ENCODE data around the gene TMEM200C.

The TMEM200C gene

GRCh38 chr18:5895299-5895875 is at the start of gene TMEM200C:
Gene TMEM200C (minus strand): TSS chr18:5895522. CDS start chr18:5892063, 3,459 bp downstream.
- no peak for DNase-seq (ENCODE audit: extremely low spot score, insufficient read length, low read depth)
- FAIRE-seq: no peak

DNA sequence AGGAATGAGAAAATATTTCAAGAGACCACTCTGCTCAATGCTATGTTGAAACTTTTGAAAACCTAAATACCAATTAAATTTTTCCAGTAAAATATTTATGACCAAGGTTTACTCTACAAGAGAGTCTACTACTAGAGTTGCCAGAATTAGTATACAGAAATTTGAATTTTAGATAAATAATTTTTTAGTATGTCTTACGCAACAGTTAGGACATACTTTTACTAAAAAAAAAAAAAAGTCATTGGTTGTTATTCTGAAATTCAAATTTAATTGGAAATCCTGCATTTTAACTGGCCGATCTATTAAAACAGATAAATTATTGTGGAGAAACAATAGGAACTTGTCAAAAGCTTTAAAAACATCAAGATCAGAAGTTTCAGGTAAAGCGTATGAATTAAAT is 49.1 kb upstream of the TMEM200C start:
- DNase-seq (ENCODE audit: extremely low spot score, insufficient read length, low read depth): no peak
- FAIRE-seq: no peak

DNA sequence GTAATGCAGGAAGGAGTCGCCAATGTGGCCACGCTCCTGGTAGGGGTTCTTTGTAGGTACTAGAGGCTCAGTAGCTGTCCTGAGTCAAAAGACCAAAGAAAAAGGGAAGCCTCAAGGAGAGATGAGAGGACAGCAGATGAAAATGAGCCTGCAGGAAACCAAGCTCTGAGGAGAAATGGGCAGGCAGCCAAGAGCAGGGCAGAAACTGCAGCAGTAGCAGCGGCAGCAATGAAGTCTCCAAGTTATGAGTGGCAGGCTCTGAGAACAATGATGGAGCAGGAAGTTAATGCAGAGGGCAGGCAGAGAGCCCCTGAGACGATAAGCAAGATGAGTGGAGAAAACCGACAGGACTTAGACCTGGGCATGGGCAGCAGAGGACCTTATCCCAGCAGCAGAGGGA is 48.2 kb upstream of the TMEM200C start:
- FAIRE-seq (no peak), DNase-seq (ENCODE audit: extremely low spot score, insufficient read length, low read depth) (no peak)

GRCh38 chr18:5942591-5942990 is 47.3 kb upstream of the TMEM200C start:
- DNase-seq (ENCODE audit: extremely low spot score, insufficient read length, low read depth) (no peak), FAIRE-seq (no peak)

DNA sequence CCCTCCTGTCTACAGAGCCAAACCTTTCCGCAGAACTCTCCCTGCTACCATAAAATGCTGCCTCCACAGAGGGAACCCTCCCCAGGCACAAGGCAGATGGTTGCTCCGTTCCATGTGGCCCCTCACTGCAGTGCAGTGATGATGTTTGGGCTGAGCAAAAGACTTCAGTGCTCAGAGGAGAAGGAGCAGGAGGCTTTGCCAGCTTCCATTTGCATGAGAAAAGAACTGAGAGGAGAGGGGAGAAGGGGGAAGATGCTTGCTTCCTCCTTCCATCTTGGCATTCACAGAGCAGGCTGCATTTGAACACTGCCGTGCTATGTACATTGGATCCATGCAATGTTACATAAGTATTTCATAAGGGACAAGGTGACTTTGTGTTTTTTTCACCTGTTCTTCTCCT is 46.6 kb upstream of the TMEM200C start:
- FAIRE-seq (no peak), DNase-seq (ENCODE audit: extremely low spot score, insufficient read length, low read depth) (no peak)

DNA sequence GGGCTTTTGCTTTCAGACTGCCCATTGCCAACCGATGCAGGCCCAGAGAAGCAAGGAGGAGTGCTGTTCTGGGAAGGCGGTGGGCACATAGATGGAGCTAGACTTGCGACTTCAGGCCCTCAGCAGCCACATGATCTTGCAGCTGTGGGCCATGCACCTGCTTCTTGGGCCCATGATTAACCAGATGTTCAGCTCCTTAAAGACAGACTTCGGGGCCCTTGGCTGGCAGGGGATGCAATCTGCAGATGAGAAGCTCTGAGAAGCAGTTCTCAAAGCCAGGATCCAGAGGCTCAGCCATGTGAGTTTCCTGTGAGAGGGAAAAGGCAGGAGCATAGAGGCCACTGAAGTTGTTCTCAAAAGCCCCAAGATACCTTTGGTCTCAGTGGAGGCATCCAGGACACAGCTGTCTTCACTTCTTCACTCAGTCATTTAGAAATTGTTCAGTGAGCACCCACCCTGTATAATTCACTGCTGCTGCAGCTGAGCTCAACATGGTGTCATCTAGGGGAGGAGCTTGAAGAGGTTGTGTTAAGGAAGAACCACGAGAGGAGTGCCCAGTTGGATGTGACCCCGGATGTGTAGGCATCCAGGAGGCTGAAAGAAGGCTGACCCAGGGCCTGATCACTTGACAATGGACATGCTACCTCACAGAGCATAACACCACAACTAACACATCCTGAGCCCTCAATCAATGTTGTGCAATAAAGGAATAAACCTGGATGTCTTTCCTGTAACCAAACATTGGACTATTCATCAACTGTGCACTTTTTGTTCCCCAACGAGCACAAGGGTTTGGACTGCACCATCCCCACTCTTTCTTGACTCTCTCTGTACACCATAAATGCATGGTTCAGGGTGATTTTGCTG is 44.7 kb upstream of the TMEM200C start:
- FAIRE-seq (no peak), DNase-seq (ENCODE audit: extremely low spot score, insufficient read length, low read depth) (no peak)

- DNase-seq (ENCODE audit: extremely low spot score, insufficient read length, low read depth): no peak
- no peak for FAIRE-seq
Measured at GRCh38 chr18:5937795-5938194, 42.5 kb upstream of the TMEM200C start.

GRCh38 chr18:5937121-5937520 is 41.8 kb upstream of the TMEM200C start:
- FAIRE-seq (no peak), DNase-seq (ENCODE audit: extremely low spot score, insufficient read length, low read depth) (no peak)

DNA sequence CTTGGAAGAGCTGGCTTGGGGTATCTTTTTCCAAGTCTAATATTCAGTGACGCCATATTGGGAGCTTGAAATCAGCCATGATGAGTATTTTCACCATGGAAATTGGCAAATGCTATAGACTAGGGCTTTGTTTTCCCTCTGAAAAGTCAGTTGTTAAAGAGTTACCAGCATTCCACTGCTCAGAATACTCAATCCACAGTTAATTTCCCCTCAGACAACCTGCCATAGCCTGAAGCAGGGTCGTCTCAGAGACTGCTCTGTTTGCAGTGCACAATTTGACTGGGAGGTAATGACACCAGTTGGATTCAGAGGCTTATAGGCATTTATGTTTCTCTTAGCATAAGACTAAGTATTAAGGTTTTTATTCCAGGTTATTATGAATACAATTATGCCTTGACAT is 35.5 kb upstream of the TMEM200C start:
- DNase-seq (ENCODE audit: extremely low spot score, insufficient read length, low read depth) (no peak), FAIRE-seq (no peak)

GRCh38 chr18:5918205-5918858 is 23.0 kb upstream of the TMEM200C start:
- FAIRE-seq (no peak), DNase-seq (ENCODE audit: extremely low spot score, insufficient read length, low read depth) (no peak)

DNA sequence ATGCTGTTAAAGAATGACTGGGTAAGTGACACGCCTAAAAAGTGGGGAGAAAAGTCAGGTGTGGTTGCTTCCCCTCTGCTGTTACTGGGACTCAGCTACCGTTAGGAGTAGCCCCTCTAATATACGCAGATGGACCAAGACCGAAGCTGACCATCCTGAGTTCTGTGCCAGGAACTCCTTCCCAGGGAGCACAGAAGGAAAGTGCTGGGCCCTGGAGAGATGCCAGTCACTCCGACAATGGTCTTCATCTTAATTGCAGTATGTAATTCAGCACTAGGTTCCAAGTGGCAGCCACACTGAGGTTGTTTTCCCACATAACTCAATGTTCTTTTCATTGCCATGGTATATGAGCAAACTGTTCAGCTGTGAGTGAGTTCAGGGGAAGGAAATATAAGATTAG is 19.6 kb upstream of the TMEM200C start:
- DNase-seq (ENCODE audit: extremely low spot score, insufficient read length, low read depth) (no peak), FAIRE-seq (no peak)

- FAIRE-seq (no peak), DNase-seq (ENCODE audit: extremely low spot score, insufficient read length, low read depth) (no peak)
Measured at GRCh38 chr18:5914016-5914415, 18.7 kb upstream of the TMEM200C start.

DNA sequence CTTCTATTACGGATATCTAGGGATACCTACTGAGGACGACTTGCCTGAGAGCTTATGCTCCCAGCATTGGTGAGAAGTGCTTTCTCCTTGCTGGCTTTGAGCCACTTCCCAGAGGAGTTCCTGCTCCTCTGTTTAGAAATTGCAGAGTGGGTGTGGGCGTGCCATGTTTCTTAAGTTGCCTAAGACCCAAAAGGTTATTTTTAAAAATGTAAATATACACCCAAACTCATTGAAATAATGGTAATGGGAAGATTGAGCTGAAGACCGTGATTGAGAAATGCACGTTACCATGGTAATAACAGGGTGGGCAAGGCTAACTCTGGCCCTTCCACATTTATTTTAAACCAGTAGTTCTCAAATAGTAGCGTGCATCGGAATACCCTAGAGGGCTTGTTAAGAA is 17.2 kb upstream of the TMEM200C start:
- FAIRE-seq (no peak), DNase-seq (ENCODE audit: extremely low spot score, insufficient read length, low read depth) (no peak)

DNA sequence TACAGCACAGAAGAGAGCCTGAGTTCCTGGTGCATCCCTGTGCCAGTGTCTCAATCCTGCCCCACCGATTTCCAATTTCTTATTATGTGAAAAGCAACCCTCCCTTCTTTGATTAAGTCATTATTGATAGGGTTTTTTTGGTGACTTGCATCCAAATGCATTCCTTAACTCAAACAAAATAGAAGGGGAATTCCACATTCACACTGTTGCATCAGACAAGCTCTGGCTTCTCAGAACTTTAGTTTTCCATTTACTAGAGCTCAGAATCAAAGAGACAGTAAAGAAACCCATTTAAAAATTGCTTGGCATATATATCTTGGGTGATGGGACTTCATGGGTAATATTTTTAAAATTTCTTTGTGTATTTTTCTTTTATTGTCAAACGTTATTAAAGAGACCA is 13.8 kb upstream of the TMEM200C start:
- DNase-seq (ENCODE audit: extremely low spot score, insufficient read length, low read depth): no peak
- FAIRE-seq: no peak

- no peak for FAIRE-seq
- DNase-seq (ENCODE audit: extremely low spot score, insufficient read length, low read depth): no peak
Measured at GRCh38 chr18:5903386-5903785, 8.1 kb upstream of the TMEM200C start.

- DNase-seq (ENCODE audit: extremely low spot score, insufficient read length, low read depth): no peak
- FAIRE-seq: no peak
Measured at GRCh38 chr18:5900262-5900661, 4.9 kb upstream of the TMEM200C start.

DNA sequence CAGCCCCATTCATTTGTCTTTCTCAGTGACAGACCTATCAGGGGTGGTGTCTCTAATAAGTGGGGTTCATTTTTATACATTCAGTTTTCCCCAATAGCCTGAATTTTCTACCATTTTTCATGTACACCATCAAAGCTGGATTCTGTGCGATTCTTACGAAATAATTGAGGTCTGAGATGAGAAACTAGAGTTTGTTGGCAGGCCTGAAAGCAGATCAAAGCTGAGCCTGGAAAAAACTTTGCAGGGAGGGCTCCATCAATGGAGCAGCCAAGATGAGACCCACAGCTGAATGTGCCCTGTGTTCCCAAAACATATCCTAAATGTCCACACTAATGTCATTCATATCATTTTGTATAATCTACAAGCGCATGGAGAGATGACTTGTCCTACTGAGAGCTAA is 4.5 kb upstream of the TMEM200C start:
- no peak for DNase-seq (ENCODE audit: extremely low spot score, insufficient read length, low read depth)
- no peak for FAIRE-seq

DNA sequence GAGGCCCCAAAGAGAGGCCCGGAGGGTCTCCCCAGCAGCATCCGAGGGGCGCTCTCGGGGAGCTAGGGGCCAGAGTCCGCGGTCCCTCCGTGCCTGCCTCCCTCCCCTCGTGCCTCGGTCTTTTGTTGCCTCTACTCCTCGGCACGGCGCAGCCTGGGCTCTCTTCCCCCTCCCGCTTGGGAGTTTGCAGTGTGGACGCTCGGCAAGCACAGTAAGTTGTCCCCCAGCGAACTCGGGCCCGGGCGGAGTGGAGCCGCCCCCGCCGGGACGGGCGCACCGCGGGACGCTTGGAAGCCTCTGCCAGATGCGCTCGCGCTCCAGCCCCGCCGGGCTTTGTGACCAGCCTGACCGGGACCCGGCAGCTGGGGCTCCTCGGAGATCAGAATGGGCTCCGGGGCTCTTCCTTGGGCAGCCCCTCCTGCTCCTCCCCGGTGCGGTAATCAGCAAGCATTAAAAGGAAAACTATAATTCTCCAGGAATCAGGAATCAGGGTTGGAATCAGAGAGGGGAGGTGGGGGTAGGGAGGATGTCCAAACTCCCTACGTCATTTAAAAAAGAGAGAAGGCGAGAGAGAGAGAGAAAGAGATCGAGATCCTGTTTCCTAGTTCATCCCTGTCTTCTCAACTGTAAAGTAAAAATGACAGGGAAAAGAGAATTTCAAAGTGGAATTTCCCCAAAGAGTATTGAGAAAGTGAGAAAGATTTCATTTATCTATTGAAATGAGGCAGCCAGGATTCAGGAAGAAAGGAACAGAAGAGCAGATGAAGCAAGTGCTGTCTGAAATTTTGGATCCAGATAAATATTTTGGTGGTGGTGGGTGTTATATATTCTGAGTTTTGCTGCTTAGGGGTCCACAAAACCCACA is 786 bp upstream of the TMEM200C start:
- FAIRE-seq (no peak), DNase-seq (ENCODE audit: extremely low spot score, insufficient read length, low read depth) (no peak)

DNA sequence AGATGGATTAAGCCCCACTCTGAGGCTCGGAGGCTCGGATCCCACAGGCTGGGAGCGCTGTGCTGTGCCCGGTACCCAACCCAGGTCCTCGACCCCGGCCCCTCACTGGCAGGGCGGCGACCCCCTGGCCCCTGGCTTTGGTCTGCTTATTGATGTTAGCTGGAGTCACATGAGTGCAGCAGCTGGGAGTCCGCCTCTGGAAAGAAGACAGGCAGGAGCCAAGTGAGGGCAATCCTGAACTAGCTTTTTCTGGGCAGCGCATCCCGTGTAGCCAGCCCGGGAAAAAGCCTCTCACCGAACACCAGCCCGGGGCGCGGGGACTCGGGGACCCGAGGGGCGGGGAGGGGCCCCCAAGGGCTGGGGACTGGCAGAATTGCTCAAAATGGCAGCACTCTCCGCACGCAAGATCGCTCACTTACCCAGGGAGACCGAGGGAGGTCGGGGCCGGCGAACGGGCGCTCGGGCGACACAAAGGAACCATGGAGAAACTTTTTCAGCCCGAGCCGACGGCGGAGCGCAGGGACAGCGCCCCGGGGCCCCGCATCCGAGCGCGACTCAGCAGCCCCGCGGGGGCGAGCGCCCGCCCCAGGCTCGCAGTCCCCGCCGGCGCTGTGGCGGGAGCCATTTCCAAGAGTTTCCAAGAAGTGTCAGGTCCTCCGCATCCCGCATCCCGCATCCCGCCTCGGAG is 567 bp downstream of the TMEM200C start:
- DNase-seq (ENCODE audit: extremely low spot score, insufficient read length, low read depth) (no peak), FAIRE-seq (no peak)
